Motor neuron (in vitro differentiated cells): Measurements from ENCODE around the gene GRM7. TPM values are rescaled to one million over a fixed set of nuclear protein-coding genes. Genes with fewer than 3 reads are reported as not detected.
A peak's percentile ranks its signal among the peaks of the same experiment; 100 is the strongest.

Experiments used
- ATAC-seq, 8 experiments: fragments of 200-7000 bp; cut with Tn5 transposase; replicated peaks in 6 of 8; 2 replicates each; pipeline ENCODE4 v1.8.0; 2021; ENCODE audit warnings: mild to moderate bottlenecking in 8 of 8, moderate library complexity in 8 of 8
- H3K27ac ChIP-seq, 2 donors: fragments of 250-450 bp; sonication (Bioruptor Pico); 2 replicates each; pipeline ENCODE4 v1.9.0; 2021; ENCODE audit warnings: antibody characterized with exemption in 2 of 2, mild to moderate bottlenecking in 2 of 2, moderate library complexity in 1 of 2
- H3K4me1 ChIP-seq, 2 donors: fragments of 250-450 bp; sonication (Bioruptor Pico); replicated peaks in 1 of 2; 2 replicates each; pipeline ENCODE4 v1.6.1; 2021; ENCODE audit warnings: antibody characterized with exemption in 2 of 2, mild to moderate bottlenecking in 2 of 2, moderate library complexity in 1 of 2
- H3K4me3 ChIP-seq, 5 donors: fragments of 250-450 bp; sonication (Bioruptor Pico); 2 replicates each; pipeline ENCODE4 v1.9.0; 2021; ENCODE audit warnings: antibody characterized with exemption in 5 of 5, mild to moderate bottlenecking in 5 of 5, moderate library complexity in 4 of 5
- WGBS, 10 experiments: fragments of 450-650 bp; shearing (Covaris generic); methylation state at CpG; one replicate each; pipeline ENCODE4 v1.0.0; 2022; 5-methylcytosine and 5-hydroxymethylcytosine counted together
- in situ Hi-C, 9 experiments: fragments of 400-800 bp; cut with MboI; loops; one replicate each; pipeline ENCODE4 v1.15.0; 2021; ENCODE audit warnings: low sequenced_read_pairs in 9 of 9, low pct_unique_long_range_greater_than_20kb in 2 of 9; ENCODE audit not compliant: unreplicated experiment in 9 of 9
- total RNA-seq, 8 experiments: library from RNA; unstranded; fragments of 300-600 nt; gene quantifications; 2 replicates each; pipeline versions ENCODE4 v1.2.3 to v1.2.4, GENCODE V29; 2022

GRM7 gene
- total RNA-seq, 8 experiments from 2014 or later, result 0.14 to 5.0 (median 2.9) TPM; not detected in 1

DNA sequence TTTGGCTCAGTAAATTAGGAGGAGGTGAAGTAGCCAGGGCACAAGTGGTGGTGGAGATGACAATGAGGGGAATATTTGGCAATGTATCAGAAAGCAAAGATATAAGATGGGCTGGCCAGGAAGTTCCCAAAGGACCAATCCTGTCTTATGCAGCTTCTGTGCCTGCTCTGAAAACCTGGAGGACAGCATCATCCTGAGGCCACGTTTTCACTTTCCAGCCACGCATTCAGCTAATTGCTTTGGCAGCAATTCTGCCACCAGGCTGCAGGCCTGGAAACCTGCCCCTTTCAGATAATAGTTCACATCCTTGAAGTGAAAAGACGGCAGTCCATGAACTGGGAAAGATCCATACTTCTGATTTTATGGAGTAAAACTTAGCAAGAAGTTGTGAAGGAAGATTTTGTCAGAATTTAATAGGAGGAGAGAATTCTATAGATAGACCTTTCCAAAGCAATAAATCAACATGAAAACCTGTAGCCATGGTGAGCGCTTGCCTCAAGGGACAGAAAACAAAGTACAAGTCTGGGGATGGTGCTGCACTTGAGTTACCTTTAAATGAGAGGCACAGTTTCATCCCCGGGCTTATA, 682.5 kb downstream of the GRM7 start:
- peak in 1 of 8 experiments; percentile 40 for ATAC-seq
- in situ Hi-C loops, result no loop called here
- H3K4me3 ChIP-seq, result no peak overlapping the region
- H3K27ac ChIP-seq, result no peak overlapping the region
- 0 to 90% (median 70%) methylated on average over 1 to 5 of the region's 5 CpGs; no CpG with 5 or more reads in 1 of the 10 experiments for WGBS, 10 experiments
- peaks cover 0 to 5% of the 10 kb centered on the region in 2 donors for H3K4me1 ChIP-seq

GRCh38 chr3:7545334-7545733, 684.4 kb downstream of the GRM7 start:
- H3K4me3 ChIP-seq, result no peak overlapping the region
- in situ Hi-C loops, result no loop called here
- no peak for ATAC-seq
- peaks cover 0 to 5% of the 10 kb centered on the region in 2 donors for H3K4me1 ChIP-seq
- WGBS, 10 experiments, result 0 to 100% (median 66%) methylated on average over 1 to 3 of the region's 3 CpGs; no CpG with 5 or more reads in 2 of the 10 experiments
- no peak overlapping the region for H3K27ac ChIP-seq

- Histone ChIP-seq H3K4me1 (peaks cover 0 to 5% of the 10 kb centered on the region in 2 donors), H3K4me3 (no peak overlapping the region), H3K27ac (no peak overlapping the region)
- in situ Hi-C loops, result no loop called here
- 0 to 100% (median 85%) methylated on average over 1 to 4 of the region's 4 CpGs; no CpG with 5 or more reads in 1 of the 10 experiments for WGBS, 10 experiments
- ATAC-seq, result peak in 2 of 8 experiments; percentile 52 to 73
Observed at GRCh38 chr3:7546253-7546652, 685.3 kb downstream of the GRM7 start.

- Histone ChIP-seq H3K4me1 (peaks cover 0 to 5% of the 10 kb centered on the region in 2 donors), H3K4me3 (no peak overlapping the region), H3K27ac (no peak overlapping the region)
- ATAC-seq, result no peak
- 0 to 89% (median 55%) methylated on average over 1 of the region's 1 CpG; no CpG with 5 or more reads in 4 of the 10 experiments for WGBS, 10 experiments
- in situ Hi-C loops, result no loop called here
Observed at GRCh38 chr3:7547826-7548225, 686.9 kb downstream of the GRM7 start.

DNA sequence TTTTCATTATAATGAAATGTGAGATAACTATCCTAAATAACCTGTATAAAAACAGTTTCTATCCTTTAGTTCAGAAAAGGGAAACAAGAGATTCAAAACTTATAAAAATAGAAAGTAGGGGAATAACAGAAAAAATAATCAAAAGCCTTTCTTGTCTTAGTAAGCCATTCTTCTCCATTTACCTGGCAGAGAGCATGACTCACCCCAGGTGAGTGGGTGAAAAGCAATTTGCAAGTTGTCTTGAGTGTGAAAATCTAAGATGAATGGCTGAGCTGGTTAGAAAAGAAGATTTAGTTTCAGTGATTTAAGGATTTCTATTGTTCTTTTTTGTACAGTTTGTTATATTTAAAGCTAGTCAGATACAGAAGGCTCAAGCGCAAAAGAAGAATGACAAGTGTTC, 702.0 kb downstream of the GRM7 start:
- H3K27ac ChIP-seq, result no peak overlapping the region
- 31 to 100% (median 52%) methylated on average over 1 of the region's 1 CpG for WGBS, 10 experiments
- in situ Hi-C loops, result no loop called here
- no peak for ATAC-seq
- H3K4me1 ChIP-seq, result no peaks in the 10 kb centered on the region
- no peak overlapping the region for H3K4me3 ChIP-seq

DNA sequence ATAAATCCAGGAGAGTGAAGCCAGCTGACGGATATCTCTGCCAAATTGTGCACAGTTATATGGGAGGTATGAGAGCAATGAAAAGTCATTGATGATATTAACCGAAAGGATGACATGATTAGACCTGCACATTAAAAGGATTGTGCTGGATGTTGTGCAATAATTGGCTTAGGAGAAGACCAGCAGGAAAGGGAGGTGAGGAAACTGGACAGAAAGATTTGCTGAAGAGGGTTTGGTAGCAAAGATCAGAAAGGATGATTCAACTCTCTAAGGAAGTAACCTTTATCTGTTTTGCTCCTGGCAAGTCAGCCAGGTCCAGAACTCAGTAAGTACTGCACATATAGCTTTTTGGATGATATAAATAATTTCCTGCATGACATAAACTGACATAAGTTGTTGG, 704.7 kb downstream of the GRM7 start:
- no peak for ATAC-seq
- in situ Hi-C loops, result no loop called here
- Histone ChIP-seq H3K4me1 (no peaks in the 10 kb centered on the region), H3K4me3 (no peak overlapping the region), H3K27ac (no peak overlapping the region)
- WGBS, 10 experiments, result 7 to 100% (median 95%) methylated on average over 1 to 2 of the region's 2 CpGs; no CpG with 5 or more reads in 1 of the 10 experiments

- Histone ChIP-seq H3K4me3 (no peak overlapping the region), H3K27ac (no peak overlapping the region), H3K4me1 (no peaks in the 10 kb centered on the region)
- ATAC-seq, result no peak
- in situ Hi-C loops, result no loop called here
Observed at GRCh38 chr3:7567160-7567559, 706.2 kb downstream of the GRM7 start.

GRCh38 chr3:7568526-7569184, 707.7 kb downstream of the GRM7 start:
- ATAC-seq, result no peak
- WGBS, 10 experiments, result 57 to 80% methylated on average over 1 to 3 of the region's 34 CpGs; no CpG with 5 or more reads in 8 of the 10 experiments
- no peaks in the 10 kb centered on the region for H3K4me1 ChIP-seq
- H3K4me3 ChIP-seq, result no peak overlapping the region
- no peak overlapping the region for H3K27ac ChIP-seq
- in situ Hi-C loops, result no loop called here

DNA sequence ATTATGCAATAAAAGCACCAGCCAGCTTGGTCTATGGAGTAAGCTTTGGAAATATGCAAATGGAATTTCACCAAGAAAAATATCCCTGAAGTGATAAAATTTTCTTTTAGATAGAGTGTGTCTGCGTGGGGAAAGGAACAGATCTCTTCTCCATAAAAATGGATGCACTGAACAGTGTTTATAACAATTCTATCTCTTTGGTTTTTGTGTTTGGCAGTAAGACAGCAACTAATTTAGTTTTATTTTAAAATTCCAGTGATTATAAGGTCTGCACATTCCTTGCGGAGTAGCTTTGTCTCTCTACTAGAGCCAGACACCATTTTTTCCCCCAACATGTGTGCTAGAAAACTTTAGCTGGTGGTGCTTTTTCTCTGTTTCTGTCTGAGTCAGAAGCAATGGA, 712.4 kb downstream of the GRM7 start:
- ATAC-seq, result no peak
- in situ Hi-C loops, result no loop called here
- Histone ChIP-seq H3K4me1 (no peaks in the 10 kb centered on the region), H3K4me3 (no peak overlapping the region), H3K27ac (no peak overlapping the region)
- 0 to 100% (median 83%) methylated on average over 1 to 2 of the region's 2 CpGs; no CpG with 5 or more reads in 1 of the 10 experiments for WGBS, 10 experiments

GRCh38 chr3:7574435-7574834, 713.5 kb downstream of the GRM7 start:
- ATAC-seq, result no peak
- in situ Hi-C loops, result no loop called here
- H3K4me3 ChIP-seq, result no peak overlapping the region
- 14 to 92% (median 71%) methylated on average over 1 to 5 of the region's 5 CpGs; no CpG with 5 or more reads in 1 of the 10 experiments for WGBS, 10 experiments
- H3K4me1 ChIP-seq, result no peaks in the 10 kb centered on the region
- no peak overlapping the region for H3K27ac ChIP-seq

- no peak for ATAC-seq
- in situ Hi-C loops, result no loop called here
- H3K27ac ChIP-seq, result no peak overlapping the region
Observed at GRCh38 chr3:7576071-7576470, 715.2 kb downstream of the GRM7 start.

DNA sequence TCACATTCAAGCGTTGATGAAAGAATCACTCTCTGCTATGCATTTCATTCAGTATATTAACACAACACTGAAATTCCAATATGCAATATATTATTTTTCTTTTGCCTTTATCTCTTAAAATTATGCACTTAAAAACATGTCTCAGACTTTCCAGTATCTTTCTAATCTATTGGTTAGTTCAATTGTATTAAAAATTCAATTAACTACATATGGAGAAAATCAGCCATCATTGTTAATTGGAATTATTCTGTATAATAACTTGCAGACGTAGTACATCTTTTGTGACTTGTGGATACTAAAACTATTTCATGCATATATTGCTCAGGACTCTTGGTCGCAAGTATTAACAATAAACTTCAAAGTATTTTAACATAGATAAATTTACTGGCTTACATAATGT, 715.6 kb downstream of the GRM7 start:
- no peak for ATAC-seq
- in situ Hi-C loops, result no loop called here
- Histone ChIP-seq H3K27ac (no peak overlapping the region), H3K4me3 (no peak overlapping the region), H3K4me1 (no peaks in the 10 kb centered on the region)
- WGBS, 10 experiments, result 16 to 92% (median 82%) methylated on average over 1 to 3 of the region's 3 CpGs

More at GRCh38 chr3:7576071-7576470, 715.2 kb downstream of the GRM7 start:
- Histone ChIP-seq H3K4me3 (no peak overlapping the region), H3K4me1 (no peaks in the 10 kb centered on the region)
- 0 to 100% (median 33%) methylated on average over 1 of the region's 1 CpG; no CpG with 5 or more reads in 2 of the 10 experiments for WGBS, 10 experiments

DNA sequence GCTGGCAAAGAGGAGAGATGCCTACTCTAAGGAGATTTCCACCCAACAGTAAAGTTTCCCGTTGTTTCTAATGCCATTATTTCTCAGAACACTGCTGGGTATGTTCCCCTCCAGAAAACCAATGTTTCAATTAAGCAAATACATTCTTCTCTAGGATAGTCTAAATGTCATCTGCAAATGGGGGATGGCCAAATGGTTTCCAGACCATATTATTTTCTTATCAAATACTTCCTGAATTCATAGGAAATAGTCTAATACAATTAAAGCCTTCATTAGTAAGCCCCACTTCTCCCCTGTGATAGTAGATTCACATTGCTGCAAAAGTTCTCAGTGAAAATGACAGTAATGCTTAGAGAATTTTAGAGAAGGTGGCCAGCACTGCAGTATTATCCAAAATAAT, 716.6 kb downstream of the GRM7 start:
- H3K4me3 ChIP-seq, result no peak overlapping the region
- WGBS, 10 experiments, result 0 to 100% (median 43%) methylated on average over 1 of the region's 1 CpG; no CpG with 5 or more reads in 4 of the 10 experiments
- in situ Hi-C loops, result no loop called here
- H3K4me1 ChIP-seq, result no peaks in the 10 kb centered on the region
- ATAC-seq, result no peak
- H3K27ac ChIP-seq, result no peak overlapping the region

GRCh38 chr3:7581831-7582230, 720.9 kb downstream of the GRM7 start:
- Histone ChIP-seq H3K4me3 (no peak overlapping the region), H3K4me1 (no peaks in the 10 kb centered on the region), H3K27ac (no peak overlapping the region)
- in situ Hi-C loops, result no loop called here
- no peak for ATAC-seq
- WGBS, 10 experiments, result 0 to 56% (median 33%) methylated on average over 1 of the region's 1 CpG; no CpG with 5 or more reads in 3 of the 10 experiments
